HG02870 (cell line): Measurements from ENCODE around the gene HAUS7.

Source experiments
- ATAC-seq: cut with Tn5 transposase; IDR thresholded peaks from one replicate; pipeline ENCODE4 v1.9.1; 2021; ENCODE audit warnings: mild to moderate bottlenecking, moderate library complexity; ENCODE audit not compliant: unreplicated experiment

The HAUS7 gene

GRCh38 chrX:153499876-153500275 is 29.5 kb upstream of the HAUS7 start:
- ATAC-seq: no peak

DNA sequence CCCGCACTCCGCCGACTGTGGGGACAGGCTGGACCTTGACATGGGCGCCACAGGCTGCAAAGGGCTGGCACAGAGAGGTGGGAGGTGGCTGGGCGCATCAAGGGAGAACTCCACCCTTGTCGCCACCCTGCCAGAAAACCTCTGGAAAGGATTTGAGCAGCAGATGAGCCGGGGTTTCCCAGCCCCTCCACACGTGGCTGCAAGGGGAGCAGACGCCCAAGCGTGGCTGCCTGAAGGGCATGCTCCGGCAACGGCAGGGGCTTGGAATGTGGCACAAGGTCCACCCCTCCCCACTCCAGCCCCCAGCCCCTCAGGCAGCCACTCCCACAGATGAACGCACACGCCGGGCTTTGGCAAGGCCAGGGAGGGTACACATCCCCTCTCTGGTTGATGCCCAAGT is 29.0 kb upstream of the HAUS7 start:
- no peak for ATAC-seq

DNA sequence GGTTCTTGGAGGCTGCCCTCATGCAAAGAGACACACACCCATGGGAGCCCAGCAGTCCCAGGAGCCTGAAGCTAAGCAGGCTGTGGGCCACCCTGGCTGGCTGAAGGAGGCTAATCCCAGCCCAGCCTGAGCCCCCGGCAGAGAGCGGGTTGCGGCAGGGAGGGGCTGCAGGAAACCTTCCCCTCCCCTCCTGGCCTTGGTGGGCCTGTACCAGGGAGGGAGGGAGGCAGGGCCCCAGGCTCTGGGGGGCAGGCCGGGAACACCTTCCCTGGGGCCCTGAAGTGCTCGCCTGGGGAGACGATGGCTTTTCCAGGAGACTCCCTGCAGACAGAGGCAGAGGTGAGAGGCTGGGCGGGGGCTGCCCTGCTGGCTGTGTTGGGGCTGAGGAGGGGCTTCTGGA is 28.1 kb upstream of the HAUS7 start:
- no peak for ATAC-seq

GRCh38 chrX:153496590-153496959 is 26.2 kb upstream of the HAUS7 start:
- no peak for ATAC-seq

- ATAC-seq: no peak
Observed at GRCh38 chrX:153495903-153496589, 25.7 kb upstream of the HAUS7 start.

DNA sequence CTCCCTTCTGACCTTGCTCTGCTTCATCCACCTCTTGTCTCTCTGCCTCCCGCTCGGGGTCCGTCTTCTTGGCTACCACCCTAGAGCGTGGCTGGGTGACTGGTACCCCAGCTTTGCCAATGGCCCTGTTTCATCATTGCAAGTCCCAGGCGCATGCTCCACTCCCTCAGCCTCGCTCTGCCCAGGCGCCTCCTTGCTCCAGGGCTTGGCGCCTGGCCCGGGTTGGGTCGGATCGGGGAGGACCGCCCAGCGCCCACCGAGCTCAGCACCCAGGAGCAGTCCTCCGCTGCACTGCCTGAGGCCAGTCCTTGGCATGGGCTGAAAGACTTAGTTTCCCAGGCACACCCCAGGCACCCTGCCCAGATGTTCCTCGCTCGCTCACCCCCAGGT is 25.0 kb upstream of the HAUS7 start:
- no peak for ATAC-seq

GRCh38 chrX:153494541-153495361 is 24.4 kb upstream of the HAUS7 start, which contains the start of gene BGN:
TSS of gene BGN (plus strand) at chrX:153494980. CDS start at chrX:153504632, 9,652 bp downstream.
- ATAC-seq: no peak

DNA sequence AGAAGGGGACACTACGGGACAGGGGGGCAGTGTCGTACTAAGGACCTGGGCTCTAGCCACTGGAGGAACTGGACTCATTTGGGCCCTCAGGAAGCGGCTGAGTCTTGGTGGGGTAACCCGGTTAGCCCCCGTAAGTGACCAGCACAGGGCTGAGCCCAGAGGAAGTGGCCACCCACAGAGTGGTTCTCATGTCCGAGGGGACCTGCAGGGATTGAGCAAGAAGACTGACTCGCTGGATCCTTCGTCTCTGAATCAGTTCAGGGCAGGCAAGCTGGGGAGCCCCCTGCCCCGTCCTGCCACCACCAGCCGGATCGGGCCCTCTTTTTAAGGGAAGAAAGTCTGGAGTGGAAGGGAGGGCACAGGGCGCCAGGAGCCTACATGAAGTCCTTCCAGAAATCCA is 23.7 kb upstream of the HAUS7 start:
- ATAC-seq: no peak

GRCh38 chrX:153493085-153493484 is 22.7 kb upstream of the HAUS7 start:
- no peak for ATAC-seq

- no peak for ATAC-seq
Observed at GRCh38 chrX:153492543-153492942, 22.2 kb upstream of the HAUS7 start.

GRCh38 chrX:153491918-153492317 is 21.5 kb upstream of the HAUS7 start:
- ATAC-seq: no peak

- no peak for ATAC-seq
Observed at GRCh38 chrX:153491351-153491914, 21.1 kb upstream of the HAUS7 start.

DNA sequence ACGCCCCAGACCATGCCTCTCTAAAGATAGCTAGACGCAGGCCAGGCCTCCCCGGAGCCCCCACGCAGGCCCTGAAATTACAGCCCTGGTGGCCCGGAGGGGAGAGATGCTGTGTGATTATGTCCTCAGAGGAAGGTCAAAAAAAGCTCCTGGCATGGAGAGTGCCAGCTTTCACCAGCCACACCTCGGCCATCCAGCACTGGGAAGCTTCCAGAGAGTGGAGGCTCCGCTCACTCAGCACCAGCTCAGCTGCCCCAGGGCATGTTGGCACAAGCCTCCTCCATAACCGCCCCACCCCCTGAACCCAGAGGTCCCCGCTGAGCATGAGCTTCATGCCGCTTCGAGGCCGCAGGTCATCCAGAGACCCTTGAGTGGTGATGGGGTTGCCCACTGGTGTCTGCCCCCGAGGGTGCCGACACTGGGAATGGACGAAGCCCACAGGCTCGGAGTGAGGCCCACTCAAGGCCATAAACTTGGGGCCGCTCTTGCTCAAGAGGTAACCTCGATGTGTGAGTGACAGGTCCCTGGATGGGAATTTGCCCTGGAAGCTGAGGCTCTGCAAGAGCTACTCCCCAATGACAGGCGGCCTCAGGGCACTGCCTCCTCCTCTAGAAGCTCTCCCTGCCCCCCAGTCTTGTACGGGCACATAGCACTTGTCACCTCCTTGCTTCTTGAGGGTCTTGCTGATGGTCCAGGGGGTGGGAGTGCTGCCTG is 20.0 kb upstream of the HAUS7 start:
- no peak for ATAC-seq

GRCh38 chrX:153488231-153488914 is 18.0 kb upstream of the HAUS7 start:
- ATAC-seq: no peak

DNA sequence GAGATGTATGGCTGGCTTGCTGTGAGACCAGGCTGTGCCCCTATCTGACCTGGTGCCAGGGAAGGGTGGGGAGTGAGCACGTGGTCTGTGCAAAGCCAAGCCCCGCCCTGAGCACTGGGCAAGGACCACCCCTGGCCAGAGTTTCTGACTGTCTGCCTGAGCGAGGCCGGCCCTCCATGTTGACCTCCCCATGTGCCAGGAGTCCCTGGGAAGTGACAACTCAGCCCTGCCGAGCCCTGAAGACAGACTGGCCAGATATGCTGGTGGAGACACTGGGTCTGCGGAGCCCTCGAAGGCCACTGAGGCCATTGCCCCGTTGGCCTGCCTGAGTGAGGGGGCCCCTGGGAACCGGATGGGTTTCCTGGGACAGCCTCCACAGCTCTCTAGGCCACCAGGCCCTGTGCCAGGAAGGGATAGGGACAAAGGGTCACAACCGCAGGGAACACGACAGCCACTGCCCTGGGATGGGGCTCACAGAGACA is 17.3 kb upstream of the HAUS7 start:
- ATAC-seq: no peak

GRCh38 chrX:153486171-153486570 is 15.8 kb upstream of the HAUS7 start:
- ATAC-seq: no peak

GRCh38 chrX:153485396-153486080 is 15.2 kb upstream of the HAUS7 start:
- no peak for ATAC-seq

- no peak for ATAC-seq
Observed at GRCh38 chrX:153482376-153483015, 12.1 kb upstream of the HAUS7 start.

DNA sequence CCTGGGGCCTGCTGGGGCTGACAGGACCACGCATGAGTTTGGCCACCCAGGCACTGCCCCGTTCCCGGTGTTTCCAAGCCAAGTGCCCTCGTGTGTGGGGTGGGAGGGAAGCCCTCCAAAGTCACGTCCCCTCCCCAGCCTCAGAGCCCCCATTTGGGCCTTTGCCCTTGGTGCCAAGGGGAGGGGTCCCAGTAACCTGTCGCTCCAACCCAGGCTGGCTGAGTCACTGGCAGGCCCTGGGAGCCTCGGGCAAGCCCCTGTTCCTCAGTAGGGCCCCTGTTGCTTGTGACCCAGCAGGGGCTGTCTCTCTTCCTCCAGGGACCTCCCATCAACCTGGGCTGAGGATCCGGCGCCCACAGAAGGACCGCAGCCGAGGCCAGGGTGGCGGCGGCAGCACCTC is 10.7 kb upstream of the HAUS7 start:
- no peak for ATAC-seq

DNA sequence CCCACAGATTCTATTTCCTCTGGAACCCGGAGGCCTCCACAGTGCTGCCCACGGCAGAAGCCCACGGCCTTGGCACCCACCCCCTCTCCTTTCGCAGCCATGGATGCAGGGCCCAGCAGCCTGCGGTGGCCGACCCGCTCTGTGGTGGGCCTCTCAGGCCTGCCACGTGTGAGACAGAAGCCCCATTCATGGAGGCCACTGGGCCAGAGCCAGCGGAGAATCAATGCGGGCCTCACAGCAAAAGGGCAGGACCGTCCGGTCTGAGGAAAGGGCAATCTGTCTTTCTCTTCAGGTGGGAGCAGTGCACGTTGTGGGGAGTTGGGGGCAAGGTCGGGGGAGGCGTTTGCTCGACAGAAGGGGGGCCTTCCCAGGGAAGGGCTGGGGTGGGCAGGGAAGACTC is 8.4 kb upstream of the HAUS7 start:
- no peak for ATAC-seq
